GF-D8 (cell line): ENCODE data around the gene NEK2.
"Not testable (repeated sequence)": the region's sequence is repeated elsewhere in the genome, so short reads cannot be mapped to it uniquely, and the experiment has no call there.

Source experiments
- DNase-seq: peaks from one replicate; lab custom pipeline; 2025; lab: John Stamatoyannopoulos, UW

The NEK2 gene

GRCh38 chr1:211650904-211651303 lies 24.5 kb downstream of the NEK2 start:
- DNase-seq: no peak

DNA sequence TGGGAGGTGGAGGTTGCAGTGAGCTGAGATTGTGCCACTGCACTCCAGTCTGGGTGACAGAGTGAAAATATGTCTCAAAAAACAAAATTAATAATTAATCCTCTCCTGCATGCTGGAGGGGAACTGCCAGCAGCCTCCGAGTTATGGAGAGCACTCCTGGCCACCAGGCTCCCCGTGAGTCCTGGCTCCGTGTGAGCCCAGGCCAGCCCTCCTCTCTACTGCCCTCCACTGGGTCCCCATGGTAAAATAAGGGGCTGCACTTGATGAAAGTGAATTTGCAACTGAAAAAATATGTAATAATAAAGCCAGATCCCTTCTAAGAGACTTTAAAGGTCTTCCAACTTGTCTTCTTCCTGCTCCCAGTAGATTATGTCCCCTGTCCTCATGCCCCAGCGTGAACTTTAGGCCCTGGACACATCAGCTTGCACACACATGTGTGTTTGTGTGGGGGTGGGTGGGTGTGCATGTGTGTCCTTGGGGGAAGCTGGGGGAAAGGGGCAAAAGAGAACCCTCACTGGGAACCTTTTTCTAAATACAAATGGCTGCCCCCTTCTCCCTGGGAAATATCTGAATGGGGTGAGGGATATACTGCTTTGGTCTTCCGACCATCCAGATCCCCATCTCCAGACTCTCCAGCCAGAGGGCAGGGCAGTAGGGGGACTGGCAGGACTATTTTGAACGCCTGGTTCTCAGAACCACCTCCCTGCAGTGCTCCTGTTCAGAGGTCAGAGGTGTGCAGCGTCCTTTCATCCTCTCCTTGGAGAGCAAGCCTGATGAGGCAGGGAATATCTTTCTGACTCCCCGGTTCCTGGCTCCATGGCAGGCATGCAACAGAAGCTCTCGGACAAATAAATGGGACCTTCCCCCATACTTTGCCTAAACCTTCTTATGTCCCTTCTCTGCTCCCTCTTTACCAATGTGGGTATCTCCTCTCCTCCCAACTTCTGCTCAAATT lies 26.2 kb downstream of the NEK2 start:
- no peak for DNase-seq

DNA sequence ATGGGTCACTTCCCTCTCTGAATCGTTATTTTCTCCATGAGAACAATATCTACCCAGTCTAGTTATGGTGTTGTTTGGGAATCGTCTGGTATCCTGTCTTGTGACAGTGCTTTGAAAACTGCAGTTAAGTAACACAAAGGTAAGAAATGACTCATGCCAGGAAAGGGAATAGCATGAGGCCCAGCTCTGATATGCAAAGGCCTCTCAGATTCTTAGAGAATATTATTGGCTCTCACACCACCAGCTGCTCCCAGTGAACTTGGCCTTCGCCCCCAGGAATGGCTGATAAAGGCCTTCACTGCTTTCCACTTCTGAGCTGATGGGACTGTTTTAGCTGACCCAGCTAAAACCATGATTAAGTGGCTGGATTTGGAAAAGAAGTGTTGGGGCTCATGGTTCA lies 27.1 kb downstream of the NEK2 start:
- no peak for DNase-seq

DNA sequence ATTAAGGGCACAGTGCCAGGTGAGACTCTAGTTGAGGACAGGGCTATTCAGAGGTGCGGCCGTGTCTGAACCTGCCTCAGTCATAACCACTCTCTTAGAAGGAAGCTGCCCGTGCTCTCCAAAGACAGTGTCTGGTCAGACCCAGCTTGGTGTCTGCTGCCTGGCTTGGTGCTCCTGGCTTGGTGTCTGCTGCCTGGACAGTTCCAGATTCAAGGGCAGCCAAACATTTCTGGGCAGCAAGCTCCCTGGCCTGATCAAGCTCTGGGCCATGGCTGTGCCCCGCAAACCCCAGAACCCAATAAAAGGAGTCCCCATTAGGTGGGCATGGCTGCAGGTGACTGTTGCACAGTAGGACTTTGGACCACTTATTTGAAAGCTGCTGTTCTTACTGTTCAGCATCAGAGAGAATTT lies 27.7 kb downstream of the NEK2 start:
- no peak for DNase-seq

GRCh38 chr1:211646566-211646965 lies 28.9 kb downstream of the NEK2 start:
- no peak for DNase-seq

- not testable (repeated sequence) for DNase-seq
Measured at GRCh38 chr1:211645601-211646000, 29.8 kb downstream of the NEK2 start.

- DNase-seq: no peak
Measured at GRCh38 chr1:211644653-211645052, 30.8 kb downstream of the NEK2 start.

DNA sequence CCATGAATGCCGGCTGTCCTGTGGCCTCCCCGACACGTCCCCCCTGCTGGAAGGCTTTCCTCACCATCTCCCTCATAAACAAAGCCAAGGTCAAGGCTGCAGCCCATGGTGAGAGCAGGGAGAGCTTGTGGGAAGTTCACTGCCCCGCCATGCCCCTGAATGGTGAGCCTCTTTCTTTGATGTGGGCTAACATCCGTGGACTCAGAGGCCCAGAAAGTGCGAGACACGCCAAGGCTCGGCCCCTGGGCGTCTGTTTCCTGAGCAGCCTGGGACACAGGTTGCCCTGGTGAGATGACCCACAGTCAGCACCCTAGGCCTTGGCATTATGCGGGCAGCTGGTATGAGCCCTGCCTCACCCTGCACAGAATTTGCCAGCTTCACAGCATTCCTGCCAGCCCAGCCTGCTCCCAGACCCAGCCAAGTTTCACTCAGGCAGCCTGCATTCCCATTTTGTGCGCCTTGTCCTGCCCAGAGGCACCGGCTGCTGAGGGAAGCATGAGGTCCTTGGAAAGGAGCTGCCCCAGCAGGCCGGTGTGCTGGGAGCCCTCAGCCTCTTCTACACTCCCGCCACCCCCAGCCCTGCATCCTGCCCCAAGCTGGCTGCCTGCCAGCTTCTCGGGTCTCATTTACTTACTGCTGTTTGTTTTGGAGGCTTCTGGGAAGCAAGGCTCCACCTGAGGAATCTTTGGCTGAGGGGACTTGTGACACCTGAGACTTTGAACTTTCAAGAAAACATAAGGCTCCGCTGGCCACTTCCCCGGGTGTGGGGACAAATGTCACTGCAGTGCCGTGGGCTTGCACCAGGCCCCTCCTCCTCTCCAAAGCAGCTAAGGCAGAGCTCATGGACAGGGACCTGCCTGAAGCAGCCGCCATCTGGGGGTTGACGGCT lies 31.9 kb downstream of the NEK2 start:
- no peak for DNase-seq

DNA sequence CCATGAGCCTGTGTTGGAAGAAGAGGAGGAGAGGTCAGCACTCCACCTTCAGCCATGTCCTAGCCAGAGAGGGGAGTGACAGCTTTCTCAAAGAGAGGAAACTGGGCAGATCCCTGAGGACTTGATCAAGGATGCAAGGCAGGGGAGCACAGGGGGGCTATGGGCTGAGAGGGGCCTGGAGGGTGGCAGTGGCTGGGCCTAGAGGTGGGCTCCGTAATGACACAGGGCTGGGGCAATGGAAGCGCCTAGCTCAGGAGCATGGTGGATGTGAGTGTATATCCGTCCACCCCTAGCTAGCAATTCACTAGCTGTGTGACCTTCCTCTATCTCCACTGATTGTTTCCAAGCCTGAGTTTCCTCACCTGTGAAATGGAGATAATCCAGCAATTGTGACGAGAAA lies 32.6 kb downstream of the NEK2 start:
- DNase-seq: no peak

GRCh38 chr1:211641942-211642341 lies 33.5 kb downstream of the NEK2 start:
- no peak for DNase-seq

- DNase-seq: no peak
Measured at GRCh38 chr1:211641044-211641800, 34.2 kb downstream of the NEK2 start.

- no peak for DNase-seq
Measured at GRCh38 chr1:211640301-211640630, 35.2 kb downstream of the NEK2 start.

- DNase-seq: no peak
Measured at GRCh38 chr1:211639475-211640300, 35.7 kb downstream of the NEK2 start.

DNA sequence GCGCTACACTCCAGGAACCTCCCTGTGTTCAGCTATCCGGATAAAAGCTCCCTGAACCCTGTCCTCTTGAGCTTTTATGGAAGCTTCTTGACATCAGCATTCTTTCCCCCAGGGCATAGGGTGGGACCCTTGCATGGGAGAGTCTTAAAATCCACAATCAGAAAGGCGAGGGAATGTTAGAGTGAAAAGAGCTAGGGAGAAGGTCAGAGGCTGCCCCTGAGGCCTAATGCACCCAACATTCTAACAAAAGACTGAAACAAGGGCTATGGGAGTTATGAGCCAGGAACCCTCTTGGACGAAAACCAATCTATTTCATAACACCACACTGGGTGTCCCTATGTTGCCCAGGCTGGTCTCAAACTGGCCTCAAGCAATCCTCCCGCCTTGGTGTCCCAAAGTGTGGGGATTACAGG lies 36.7 kb downstream of the NEK2 start:
- DNase-seq: no peak

DNA sequence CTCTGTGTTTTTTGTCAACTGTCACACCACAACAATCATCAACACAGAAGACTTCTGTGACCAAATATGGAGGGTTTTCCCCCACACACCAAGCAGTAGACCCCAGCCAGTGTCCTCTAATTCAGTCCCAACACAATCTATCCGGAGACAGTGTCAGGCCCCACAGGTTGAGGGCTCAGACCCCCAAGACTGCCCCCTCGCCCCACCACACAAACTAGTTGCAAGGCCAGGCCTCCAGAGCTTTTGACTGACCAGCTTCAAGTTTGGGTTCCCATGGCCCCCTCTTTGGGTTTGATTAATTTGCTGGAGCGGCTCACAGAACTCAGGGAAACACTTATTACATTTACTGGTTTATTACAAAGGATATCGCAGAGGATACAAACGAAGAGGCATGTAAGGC lies 37.2 kb downstream of the NEK2 start:
- DNase-seq: no peak

- no peak for DNase-seq
Measured at GRCh38 chr1:211637066-211637465, 38.4 kb downstream of the NEK2 start.

DNA sequence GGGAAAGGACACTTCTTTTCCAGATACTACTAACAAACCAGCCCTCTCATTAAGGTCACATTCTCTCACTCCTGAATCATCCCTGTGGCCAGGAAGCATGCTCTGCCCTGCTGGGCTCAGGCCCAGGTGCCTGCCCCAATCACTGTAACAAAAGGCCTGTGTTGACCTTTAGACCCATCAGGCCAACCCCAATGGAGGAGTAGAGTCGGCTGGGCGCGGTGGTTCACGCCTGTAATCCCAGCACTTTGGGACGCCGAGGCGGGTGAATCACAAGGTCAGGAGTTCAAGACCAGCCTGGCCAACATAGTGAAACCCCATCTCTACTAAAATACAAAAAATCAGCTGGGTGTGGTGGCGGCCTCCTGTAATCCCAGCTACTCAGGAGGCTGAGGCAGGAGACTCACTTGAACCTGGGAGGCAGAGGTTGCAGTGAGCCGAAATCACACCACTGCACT lies 38.8 kb downstream of the NEK2 start:
- not testable (repeated sequence) for DNase-seq

DNA sequence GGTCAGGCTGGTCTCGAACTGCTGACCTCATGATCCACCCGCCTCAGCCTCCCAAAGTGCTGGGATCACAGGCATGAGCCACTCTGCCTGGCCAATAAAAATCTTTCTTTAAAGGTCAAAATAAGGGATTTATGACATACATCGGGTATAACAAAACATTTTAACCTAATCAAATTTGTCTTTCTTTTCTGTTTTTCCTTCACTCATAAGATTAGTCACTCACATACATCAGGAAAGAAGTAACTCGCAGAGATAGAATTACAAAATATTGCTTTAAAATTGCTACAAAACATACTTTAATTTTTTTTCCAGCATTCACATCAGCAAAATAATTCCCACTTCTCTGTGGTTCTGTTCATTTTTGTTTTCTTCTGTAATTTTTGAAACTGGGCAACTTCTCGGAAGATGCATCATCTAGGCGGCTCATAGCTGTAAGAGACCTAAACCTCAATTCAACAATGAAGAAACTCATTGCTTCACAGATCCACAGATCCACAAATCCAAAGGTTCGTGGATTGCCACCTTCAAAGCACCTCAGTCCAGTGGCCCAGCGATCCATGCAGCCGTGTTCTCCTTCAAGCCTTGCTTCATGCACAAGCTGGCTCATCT lies 39.7 kb downstream of the NEK2 start:
- no peak for DNase-seq

DNA sequence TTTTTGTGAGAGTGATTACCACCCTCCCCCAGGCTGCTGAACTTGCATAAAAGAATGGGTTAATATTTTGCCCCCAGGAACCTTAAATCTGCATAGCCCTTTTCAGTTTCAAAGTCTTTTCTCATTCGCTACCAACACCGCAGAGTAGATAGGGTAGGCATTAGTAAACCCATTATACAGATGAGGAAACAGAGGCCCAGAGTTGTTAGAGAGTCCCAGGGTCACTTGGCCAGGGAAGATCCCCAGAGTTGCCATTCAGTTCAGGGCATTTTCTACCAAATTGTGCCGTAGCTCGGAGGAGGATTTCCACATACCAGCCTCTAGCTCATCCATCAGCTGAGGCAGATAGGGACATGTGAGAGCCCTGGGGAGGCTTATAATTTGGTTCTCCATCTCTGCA lies 40.5 kb downstream of the NEK2 start:
- DNase-seq: no peak

- DNase-seq: no peak
Measured at GRCh38 chr1:211634461-211634860, 41.0 kb downstream of the NEK2 start.

- no peak for DNase-seq
Measured at GRCh38 chr1:211633524-211633846, 41.9 kb downstream of the NEK2 start.
